ENCODE data around the gene NOTCH1.

The NOTCH1 gene

GRCh38 chr9:136589766-136590763 lies 44.2 kb upstream of the NOTCH1 start:
- H3K27ac Mint-ChIP-seq, result peak overlapping the region; percentile 45
- TF ChIP-seq, protein P1, sequence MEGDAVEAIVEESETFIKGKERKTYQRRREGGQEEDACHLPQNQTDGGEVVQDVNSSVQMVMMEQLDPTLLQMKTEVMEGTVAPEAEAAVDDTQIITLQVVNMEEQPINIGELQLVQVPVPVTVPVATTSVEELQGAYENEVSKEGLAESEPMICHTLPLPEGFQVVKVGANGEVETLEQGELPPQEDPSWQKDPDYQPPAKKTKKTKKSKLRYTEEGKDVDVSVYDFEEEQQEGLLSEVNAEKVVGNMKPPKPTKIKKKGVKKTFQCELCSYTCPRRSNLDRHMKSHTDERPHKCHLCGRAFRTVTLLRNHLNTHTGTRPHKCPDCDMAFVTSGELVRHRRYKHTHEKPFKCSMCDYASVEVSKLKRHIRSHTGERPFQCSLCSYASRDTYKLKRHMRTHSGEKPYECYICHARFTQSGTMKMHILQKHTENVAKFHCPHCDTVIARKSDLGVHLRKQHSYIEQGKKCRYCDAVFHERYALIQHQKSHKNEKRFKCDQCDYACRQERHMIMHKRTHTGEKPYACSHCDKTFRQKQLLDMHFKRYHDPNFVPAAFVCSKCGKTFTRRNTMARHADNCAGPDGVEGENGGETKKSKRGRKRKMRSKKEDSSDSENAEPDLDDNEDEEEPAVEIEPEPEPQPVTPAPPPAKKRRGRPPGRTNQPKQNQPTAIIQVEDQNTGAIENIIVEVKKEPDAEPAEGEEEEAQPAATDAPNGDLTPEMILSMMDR (IDR thresholded peaks at IDR 0.05), result no peak
- no peak for DNase-seq
- no peaks in the 10 kb centered on the region for H3K36me3 Mint-ChIP-seq (ENCODE audit: low read depth)
- no peaks in the 10 kb centered on the region for H3K9me3 Mint-ChIP-seq
- peaks cover 86% of the 10 kb centered on the region for H3K4me1 Mint-ChIP-seq
- H3K27me3 Mint-ChIP-seq (ENCODE audit: low read depth, poor library complexity), result peaks cover 5% of the 10 kb centered on the region
- H3K4me3 Mint-ChIP-seq, result no peak overlapping the region

- TF ChIP-seq, protein P1 (IDR thresholded peaks at IDR 0.05), result no peak
- peaks cover 86% of the 10 kb centered on the region for H3K4me1 Mint-ChIP-seq
- peaks cover 5% of the 10 kb centered on the region for H3K27me3 Mint-ChIP-seq (ENCODE audit: low read depth, poor library complexity)
- no peak for DNase-seq
- H3K36me3 Mint-ChIP-seq (ENCODE audit: low read depth), result no peaks in the 10 kb centered on the region
- peak overlapping the region; percentile 52 for H3K4me3 Mint-ChIP-seq
- H3K27ac Mint-ChIP-seq, result peak overlapping the region; percentile 94
- no peaks in the 10 kb centered on the region for H3K9me3 Mint-ChIP-seq
Observed at GRCh38 chr9:136588663-136589464, 43.0 kb upstream of the NOTCH1 start.

GRCh38 chr9:136587944-136588662 lies 42.3 kb upstream of the NOTCH1 start:
- Mint-ChIP-seq H3K4me3 (peak overlapping the region; percentile 36), H3K4me1 (peaks cover 81% of the 10 kb centered on the region), H3K9me3 (no peaks in the 10 kb centered on the region), H3K27ac (peak overlapping the region; percentile 94), H3K27me3 (ENCODE audit: low read depth, poor library complexity) (peaks cover 5% of the 10 kb centered on the region), H3K36me3 (ENCODE audit: low read depth) (no peaks in the 10 kb centered on the region)
- DNase-seq, result peak; percentile 75
- TF ChIP-seq, protein P1 (IDR thresholded peaks at IDR 0.05), result no peak

DNA sequence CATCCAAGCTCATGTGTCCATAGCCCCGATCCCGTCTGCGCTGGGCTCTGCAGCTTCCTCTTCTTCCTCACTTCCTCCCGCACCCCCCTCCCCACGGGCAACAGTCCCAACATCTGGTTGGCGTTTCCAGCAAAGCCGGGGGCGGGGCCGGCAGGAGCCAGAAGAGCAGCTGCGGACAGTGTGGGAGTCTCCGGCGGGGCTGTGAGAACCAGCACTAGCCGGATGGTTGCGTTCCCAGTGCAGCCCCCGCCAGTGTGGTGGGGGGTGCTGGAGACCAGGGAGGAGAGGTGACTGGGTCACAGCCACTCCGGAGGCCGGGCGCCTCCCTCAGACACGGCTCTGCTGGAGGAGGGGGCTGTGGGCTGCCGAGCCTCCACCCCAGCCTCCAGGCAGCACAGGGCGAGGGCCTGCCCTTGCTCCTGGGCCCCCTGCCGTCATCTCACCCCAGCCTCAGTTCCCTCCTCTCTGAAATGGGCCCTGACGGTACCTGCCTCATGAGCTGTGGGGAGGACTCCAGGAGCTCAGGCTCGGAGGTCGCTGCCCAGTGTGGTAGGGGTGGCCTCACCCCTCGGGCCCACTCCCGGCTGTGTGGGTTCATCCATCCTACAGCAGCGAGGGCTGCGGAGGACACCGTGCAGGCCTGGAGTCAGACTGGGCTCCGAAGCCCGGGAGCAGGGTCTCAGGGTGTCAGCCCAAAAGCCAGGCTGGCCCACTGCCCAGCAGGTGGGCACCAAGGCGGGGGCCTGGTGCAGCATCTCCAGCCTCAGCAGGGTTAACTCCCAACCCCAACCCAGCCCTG lies 41.5 kb upstream of the NOTCH1 start:
- no peaks in the 10 kb centered on the region for H3K9me3 Mint-ChIP-seq
- no peak overlapping the region for H3K4me3 Mint-ChIP-seq
- peak; percentile 90 for DNase-seq
- H3K27ac Mint-ChIP-seq, result no peak overlapping the region
- TF ChIP-seq, protein P1 (IDR thresholded peaks at IDR 0.05), result no peak
- no peaks in the 10 kb centered on the region for H3K36me3 Mint-ChIP-seq (ENCODE audit: low read depth)
- H3K4me1 Mint-ChIP-seq, result peaks cover 74% of the 10 kb centered on the region
- peaks cover 5% of the 10 kb centered on the region for H3K27me3 Mint-ChIP-seq (ENCODE audit: low read depth, poor library complexity)

DNA sequence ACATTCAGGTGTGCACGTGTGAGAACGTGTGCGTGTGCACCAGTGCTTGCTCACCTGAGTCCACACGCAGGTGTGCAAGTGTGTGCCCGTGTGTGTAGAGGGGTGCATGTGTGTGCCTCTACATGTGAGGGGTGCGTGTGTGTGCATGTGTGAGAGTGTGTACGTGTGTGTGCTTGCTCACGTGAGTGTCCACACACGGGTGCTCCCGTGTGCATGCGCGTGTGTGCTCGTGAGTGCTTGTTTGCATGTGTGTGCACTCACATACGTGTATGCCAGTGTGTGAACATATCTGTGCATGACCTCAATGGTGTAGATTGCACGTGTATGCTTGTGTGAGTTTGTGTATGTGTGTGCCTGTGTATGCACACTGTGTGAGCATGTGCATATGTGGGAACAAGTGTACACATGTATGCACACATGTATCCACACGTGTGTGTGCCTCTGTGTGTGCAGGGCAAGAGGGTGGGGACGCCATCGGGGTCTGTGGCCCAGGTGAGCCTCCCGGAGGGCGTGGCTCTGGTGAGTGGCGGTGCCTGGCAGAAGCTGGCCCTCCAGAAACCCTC lies 40.6 kb upstream of the NOTCH1 start:
- no peak for DNase-seq
- Mint-ChIP-seq H3K9me3 (no peaks in the 10 kb centered on the region), H3K27me3 (ENCODE audit: low read depth, poor library complexity) (peaks cover 5% of the 10 kb centered on the region), H3K4me1 (peaks cover 66% of the 10 kb centered on the region), H3K36me3 (ENCODE audit: low read depth) (no peaks in the 10 kb centered on the region), H3K4me3 (no peak overlapping the region), H3K27ac (no peak overlapping the region)
- TF ChIP-seq, protein P1 (IDR thresholded peaks at IDR 0.05), result no peak

Measured in nephron progenitor cell (in vitro differentiated cells).